Measurements from ENCODE around the gene STRADA.
"Not testable (repeated sequence)": the region's sequence is repeated elsewhere in the genome, so short reads cannot be mapped to it uniquely, and the experiment has no call there.

The STRADA gene

GRCh38 chr17:63751806-63752205, 10.2 kb upstream of the STRADA start:
- H3K36me3 ChIP-seq (ENCODE audit: control insufficient read depth, low read depth, low read length), result peaks cover 63% of the 10 kb centered on the region

GRCh38 chr17:63741143-63741407, 524 bp downstream of the STRADA start:
- peak overlapping the region; percentile 3 for H3K27ac ChIP-seq (ENCODE audit: low read length)
- no peaks in the 10 kb centered on the region for H3K9me3 ChIP-seq (ENCODE audit: control insufficient read depth, low read depth, low read length)
- peak overlapping the region; percentile 85 for H3K9ac ChIP-seq (ENCODE audit: low read length)
- H3K4me1 ChIP-seq (ENCODE audit: control insufficient read depth, low read depth, low read length), result peaks cover 7% of the 10 kb centered on the region
- no peaks in the 10 kb centered on the region for H3K27me3 ChIP-seq (ENCODE audit: control insufficient read depth, insufficient read depth, low read length)
- peak overlapping the region; percentile 65 for H3K4me3 ChIP-seq (ENCODE audit: low read length)
- H3K36me3 ChIP-seq (ENCODE audit: control insufficient read depth, low read depth, low read length), result peaks cover 7% of the 10 kb centered on the region

More at GRCh38 chr17:63751806-63752205, 10.2 kb upstream of the STRADA start:
- Histone ChIP-seq H3K9me3 (ENCODE audit: control insufficient read depth, low read depth, low read length) (no peaks in the 10 kb centered on the region), H3K4me3 (ENCODE audit: low read length) (no peak overlapping the region), H3K9ac (ENCODE audit: low read length) (no peak overlapping the region), H3K27me3 (ENCODE audit: control insufficient read depth, insufficient read depth, low read length) (no peaks in the 10 kb centered on the region), H3K27ac (ENCODE audit: low read length) (no peak overlapping the region), H3K4me1 (ENCODE audit: control insufficient read depth, low read depth, low read length) (no peaks in the 10 kb centered on the region)

GRCh38 chr17:63740464-63741142, 996 bp downstream of the STRADA start:
- Histone ChIP-seq H3K4me3 (ENCODE audit: low read length) (peak overlapping the region; percentile 65), H3K4me1 (ENCODE audit: control insufficient read depth, low read depth, low read length) (peaks cover 7% of the 10 kb centered on the region), H3K9ac (ENCODE audit: low read length) (peak overlapping the region; percentile 85), H3K36me3 (ENCODE audit: control insufficient read depth, low read depth, low read length) (peaks cover 3% of the 10 kb centered on the region), H3K9me3 (ENCODE audit: control insufficient read depth, low read depth, low read length) (no peaks in the 10 kb centered on the region), H3K27me3 (ENCODE audit: control insufficient read depth, insufficient read depth, low read length) (no peaks in the 10 kb centered on the region), H3K27ac (ENCODE audit: low read length) (peak overlapping the region; percentile 3)

- Histone ChIP-seq H3K27me3 (ENCODE audit: control insufficient read depth, insufficient read depth, low read length) (no peaks in the 10 kb centered on the region), H3K4me3 (ENCODE audit: low read length) (no peak overlapping the region), H3K9me3 (ENCODE audit: control insufficient read depth, low read depth, low read length) (no peaks in the 10 kb centered on the region), H3K4me1 (ENCODE audit: control insufficient read depth, low read depth, low read length) (peaks cover 5% of the 10 kb centered on the region), H3K36me3 (ENCODE audit: control insufficient read depth, low read depth, low read length) (no peaks in the 10 kb centered on the region), H3K27ac (ENCODE audit: low read length) (no peak overlapping the region), H3K9ac (ENCODE audit: low read length) (no peak overlapping the region)
Observed at GRCh38 chr17:63735691-63736090, 5.9 kb downstream of the STRADA start.

GRCh38 chr17:63722403-63722802, 19.2 kb downstream of the STRADA start:
- Histone ChIP-seq H3K9ac (ENCODE audit: low read length) (no peak overlapping the region), H3K9me3 (ENCODE audit: control insufficient read depth, low read depth, low read length) (no peaks in the 10 kb centered on the region), H3K27ac (ENCODE audit: low read length) (no peak overlapping the region), H3K4me1 (ENCODE audit: control insufficient read depth, low read depth, low read length) (no peaks in the 10 kb centered on the region), H3K27me3 (ENCODE audit: control insufficient read depth, insufficient read depth, low read length) (no peaks in the 10 kb centered on the region), H3K4me3 (ENCODE audit: low read length) (no peak overlapping the region), H3K36me3 (ENCODE audit: control insufficient read depth, low read depth, low read length) (peaks cover 10% of the 10 kb centered on the region)

GRCh38 chr17:63720194-63720593, 21.4 kb downstream of the STRADA start:
- H3K9me3 ChIP-seq (ENCODE audit: control insufficient read depth, low read depth, low read length); H3K27ac ChIP-seq (ENCODE audit: low read length); H3K36me3 ChIP-seq (ENCODE audit: control insufficient read depth, low read depth, low read length); H3K9ac ChIP-seq (ENCODE audit: low read length); H3K27me3 ChIP-seq (ENCODE audit: control insufficient read depth, insufficient read depth, low read length); H3K4me1 ChIP-seq (ENCODE audit: control insufficient read depth, low read depth, low read length); H3K4me3 ChIP-seq (ENCODE audit: low read length): not testable (repeated sequence)

GRCh38 chr17:63718988-63719387, 22.6 kb downstream of the STRADA start:
- Histone ChIP-seq H3K27ac (ENCODE audit: low read length) (no peak overlapping the region), H3K9ac (ENCODE audit: low read length) (no peak overlapping the region), H3K4me1 (ENCODE audit: control insufficient read depth, low read depth, low read length) (no peaks in the 10 kb centered on the region), H3K9me3 (ENCODE audit: control insufficient read depth, low read depth, low read length) (no peaks in the 10 kb centered on the region), H3K27me3 (ENCODE audit: control insufficient read depth, insufficient read depth, low read length) (no peaks in the 10 kb centered on the region), H3K36me3 (ENCODE audit: control insufficient read depth, low read depth, low read length) (peaks cover under 1% of the 10 kb centered on the region), H3K4me3 (ENCODE audit: low read length) (no peak overlapping the region)

GRCh38 chr17:63716426-63716825, 25.2 kb downstream of the STRADA start:
- Histone ChIP-seq H3K36me3 (ENCODE audit: control insufficient read depth, low read depth, low read length) (peaks cover 11% of the 10 kb centered on the region), H3K27me3 (ENCODE audit: control insufficient read depth, insufficient read depth, low read length) (no peaks in the 10 kb centered on the region), H3K9ac (ENCODE audit: low read length) (no peak overlapping the region), H3K27ac (ENCODE audit: low read length) (no peak overlapping the region), H3K4me3 (ENCODE audit: low read length) (no peak overlapping the region), H3K9me3 (ENCODE audit: control insufficient read depth, low read depth, low read length) (no peaks in the 10 kb centered on the region), H3K4me1 (ENCODE audit: control insufficient read depth, low read depth, low read length) (no peaks in the 10 kb centered on the region)

GRCh38 chr17:63714550-63715277, 26.9 kb downstream of the STRADA start:
- no peaks in the 10 kb centered on the region for H3K27me3 ChIP-seq (ENCODE audit: control insufficient read depth, insufficient read depth, low read length)
- no peak overlapping the region for H3K9ac ChIP-seq (ENCODE audit: low read length)
- no peak overlapping the region for H3K4me3 ChIP-seq (ENCODE audit: low read length)
- H3K4me1 ChIP-seq (ENCODE audit: control insufficient read depth, low read depth, low read length), result no peaks in the 10 kb centered on the region
- H3K27ac ChIP-seq (ENCODE audit: low read length), result no peak overlapping the region
- H3K36me3 ChIP-seq (ENCODE audit: control insufficient read depth, low read depth, low read length), result peaks cover 17% of the 10 kb centered on the region
- no peaks in the 10 kb centered on the region for H3K9me3 ChIP-seq (ENCODE audit: control insufficient read depth, low read depth, low read length)

GRCh38 chr17:63709110-63709509, 32.5 kb downstream of the STRADA start:
- H3K4me1 ChIP-seq (ENCODE audit: control insufficient read depth, low read depth, low read length), result no peaks in the 10 kb centered on the region
- no peaks in the 10 kb centered on the region for H3K27me3 ChIP-seq (ENCODE audit: control insufficient read depth, insufficient read depth, low read length)
- H3K27ac ChIP-seq (ENCODE audit: low read length), result no peak overlapping the region
- no peaks in the 10 kb centered on the region for H3K9me3 ChIP-seq (ENCODE audit: control insufficient read depth, low read depth, low read length)
- no peak overlapping the region for H3K9ac ChIP-seq (ENCODE audit: low read length)
- H3K36me3 ChIP-seq (ENCODE audit: control insufficient read depth, low read depth, low read length), result peaks cover 29% of the 10 kb centered on the region
- H3K4me3 ChIP-seq (ENCODE audit: low read length), result no peak overlapping the region

- no peak overlapping the region for H3K9ac ChIP-seq (ENCODE audit: low read length)
- H3K36me3 ChIP-seq (ENCODE audit: control insufficient read depth, low read depth, low read length), result peaks cover 30% of the 10 kb centered on the region
- no peaks in the 10 kb centered on the region for H3K4me1 ChIP-seq (ENCODE audit: control insufficient read depth, low read depth, low read length)
- H3K27ac ChIP-seq (ENCODE audit: low read length), result no peak overlapping the region
- H3K27me3 ChIP-seq (ENCODE audit: control insufficient read depth, insufficient read depth, low read length), result no peaks in the 10 kb centered on the region
- H3K9me3 ChIP-seq (ENCODE audit: control insufficient read depth, low read depth, low read length), result no peaks in the 10 kb centered on the region
- no peak overlapping the region for H3K4me3 ChIP-seq (ENCODE audit: low read length)
Observed at GRCh38 chr17:63707151-63707550, 34.4 kb downstream of the STRADA start.
